H1 (cell line): Measurements from ENCODE around the gene GNG14. TPM values are rescaled to one million over a fixed set of nuclear protein-coding genes. Genes with fewer than 3 reads are reported as not detected.

Experiments used
- CTCF ChIA-PET: fragments of 300-600 bp; sonication (Branson Sonifier 250); formaldehyde crosslinking; loops from one replicate; lab custom pipeline; 2021; ENCODE audit not compliant: partially characterized antibody; lab: Charles Lee
- POLR2A ChIA-PET: fragments of 300-600 bp; sonication (Branson Sonifier 250); formaldehyde crosslinking; loops from one replicate; lab custom pipeline; 2021; ENCODE audit warnings: inconsistent platforms; ENCODE audit not compliant: partially characterized antibody; lab: Charles Lee
- DNase-seq, 2 experiments: peaks; one replicate each; pipeline versions ENCODE4 v3.0.0 to v3.0.0-alpha.2; 2010 to 2022; ENCODE audit warnings: low spot score in 2 of 2, low read depth in 1 of 2, mixed read lengths in 1 of 2
- FAIRE-seq: peaks from 2 replicates; lab custom pipeline; 2011; peaks lifted over from hg19 to GRCh38; lab: Jason Lieb, UNC
- H2AFZ ChIP-seq: 2 replicates; pipeline ENCODE4 v1.8.1; 2012; ENCODE audit warnings: low read length, inconsistent platforms
- H2AK5ac ChIP-seq: 2 replicates; pipeline ENCODE4 v1.6.1; 2013; ENCODE audit warnings: low read depth, low read length
- H2BK120ac ChIP-seq: replicated peaks from 2 replicates; pipeline ENCODE3; 2013; ENCODE audit warnings: low read depth, low read length, inconsistent platforms
- H2BK12ac ChIP-seq: 2 replicates; pipeline ENCODE4 v1.6.1; 2013; ENCODE audit warnings: low read depth, low read length
- H2BK15ac ChIP-seq: 2 replicates; pipeline ENCODE4 v1.6.1; 2013; ENCODE audit warnings: low read length
- H2BK20ac ChIP-seq: 2 replicates; pipeline ENCODE4 v1.6.1; 2013; ENCODE audit warnings: low read length
- H2BK5ac ChIP-seq: 2 replicates; pipeline ENCODE4 v1.6.1; 2013; ENCODE audit warnings: low read depth, low read length
- H3K14ac ChIP-seq: 2 replicates; pipeline ENCODE4 v1.6.1; 2013; ENCODE audit warnings: inconsistent platforms; ENCODE audit not compliant: insufficient read length
- H3K18ac ChIP-seq: 2 replicates; pipeline ENCODE4 v1.6.1; 2013; ENCODE audit warnings: low read length; ENCODE audit errors: extremely low read depth
- H3K23ac ChIP-seq: 2 replicates; pipeline ENCODE4 v1.6.1; 2013; ENCODE audit warnings: inconsistent platforms; ENCODE audit not compliant: insufficient read length
- H3K23me2 ChIP-seq: 2 replicates; pipeline ENCODE4 v1.6.1; 2013; ENCODE audit warnings: low read depth, low read length
- H3K27ac ChIP-seq: 2 replicates; pipeline ENCODE4 v1.6.1; 2011; ENCODE audit warnings: low read depth, low read length, inconsistent platforms
- H3K27me3 ChIP-seq, 4 experiments: replicated peaks in 1 of 4; 1 replicate in 1 of 4; 2 replicates in 3 of 4; pipeline versions ENCODE4 v1.6.1 to v1.8.1; 2011 to 2013; ENCODE audit warnings: low read length in 3 of 4, mild to moderate bottlenecking in 3 of 4, inconsistent platforms in 2 of 4, mixed read lengths in 2 of 4, moderate library complexity in 1 of 4; ENCODE audit not compliant: control insufficient read depth in 3 of 4, insufficient read depth in 3 of 4; ENCODE audit errors: extremely low read depth in 1 of 4
- H3K36me3 ChIP-seq, 4 experiments: 2 replicates each; pipeline versions ENCODE4 v1.6.1 to v1.8.1; 2011 to 2013; ENCODE audit warnings: mild to moderate bottlenecking in 4 of 4, low read length in 3 of 4, moderate library complexity in 2 of 4, control low read depth in 1 of 4, inconsistent platforms in 1 of 4; ENCODE audit not compliant: insufficient read depth in 4 of 4, control insufficient read depth in 2 of 4
- H3K4ac ChIP-seq: replicated peaks from 2 replicates; pipeline ENCODE3; 2013; ENCODE audit warnings: low read length, low read depth, mixed read lengths, inconsistent platforms; ENCODE audit not compliant: insufficient read length
- H3K4me1 ChIP-seq, 4 experiments: replicated peaks in 1 of 4; 1 replicate in 1 of 4; 2 replicates in 3 of 4; pipeline versions ENCODE4 v1.6.1 to v1.8.1; 2011 to 2013; ENCODE audit warnings: low read length in 3 of 4, inconsistent platforms in 2 of 4, mixed read lengths in 1 of 4; ENCODE audit not compliant: insufficient read depth in 4 of 4, control insufficient read depth in 3 of 4
- H3K4me2 ChIP-seq, 2 experiments: 2 replicates each; pipeline versions ENCODE4 v1.6.1 to v1.8.1; 2011 to 2013; ENCODE audit warnings: low read depth in 2 of 2, low read length in 2 of 2, control low read depth in 1 of 2, inconsistent platforms in 1 of 2, mild to moderate bottlenecking in 1 of 2; ENCODE audit not compliant: insufficient read depth in 1 of 2
- H3K4me3 ChIP-seq, 4 experiments: fragments of 200-600, 300-600 bp in 1 of 4; sonication (generic), shearing (Covaris generic), sonication (Bioruptor Twin) in 1 of 4; 2 replicates each; pipeline versions ENCODE4 v1.5.1 to v1.8.1; 2011 to 2016; ENCODE audit warnings: low read length in 4 of 4, low read depth in 3 of 4, control low read depth in 2 of 4, inconsistent platforms in 2 of 4, mild to moderate bottlenecking in 2 of 4, mixed read lengths in 1 of 4, moderate library complexity in 1 of 4; ENCODE audit not compliant: insufficient read depth in 2 of 4; ENCODE audit errors: extremely low read depth in 1 of 4
- H3K56ac ChIP-seq: replicated peaks from 2 replicates; pipeline ENCODE3; 2013; ENCODE audit warnings: low read depth, mild to moderate bottlenecking, mixed read lengths, low read length, inconsistent platforms; ENCODE audit not compliant: insufficient read length
- H3K79me1 ChIP-seq: 2 replicates; pipeline ENCODE4 v1.6.1; 2013; ENCODE audit warnings: low read depth, low read length, control low read depth
- H3K79me2 ChIP-seq, 2 experiments: 2 replicates each; pipeline versions ENCODE4 v1.6.1 to v1.8.1; 2012 to 2013; ENCODE audit warnings: low read length in 2 of 2, mild to moderate bottlenecking in 2 of 2, inconsistent platforms in 1 of 2; ENCODE audit not compliant: insufficient read depth in 2 of 2, control insufficient read depth in 1 of 2
- H3K9ac ChIP-seq, 4 experiments: replicated peaks in 1 of 4; 1 replicate in 1 of 4; 2 replicates in 3 of 4; pipeline versions ENCODE4 v1.6.1 to v1.8.1; 2011 to 2013; ENCODE audit warnings: low read depth in 3 of 4, low read length in 3 of 4, control low read depth in 2 of 4, mild to moderate bottlenecking in 2 of 4, moderate library complexity in 2 of 4, inconsistent platforms in 1 of 4; ENCODE audit errors: extremely low read depth in 1 of 4
- H3K9me3 ChIP-seq, 2 experiments: 2 replicates each; pipeline versions ENCODE4 v1.6.1 to v1.8.1; 2012 to 2013; ENCODE audit warnings: mild to moderate bottlenecking in 2 of 2, moderate library complexity in 2 of 2, control low read depth in 1 of 2, inconsistent platforms in 1 of 2, low read depth in 1 of 2, low read length in 1 of 2, mixed read lengths in 1 of 2; ENCODE audit not compliant: insufficient read depth in 2 of 2
- H4K20me1 ChIP-seq, 2 experiments: replicated peaks in 1 of 2; 2 replicates each; pipeline versions ENCODE3 to v1.8.1; 2011 to 2013; ENCODE audit warnings: inconsistent platforms in 2 of 2, low read length in 2 of 2, mild to moderate bottlenecking in 1 of 2; ENCODE audit not compliant: insufficient read depth in 2 of 2, control insufficient read depth in 1 of 2
- H4K5ac ChIP-seq: 2 replicates; pipeline ENCODE4 v1.6.1; 2013; ENCODE audit warnings: low read length, low read depth, mixed read lengths, inconsistent platforms; ENCODE audit not compliant: insufficient read length
- H4K8ac ChIP-seq: 2 replicates; pipeline ENCODE4 v1.8.0; 2013; ENCODE audit warnings: mild to moderate bottlenecking, moderate library complexity, low read length, inconsistent platforms; ENCODE audit not compliant: insufficient read depth; ENCODE audit errors: extremely low read depth
- H4K91ac ChIP-seq: replicated peaks from 2 replicates; pipeline ENCODE3; 2013; ENCODE audit warnings: low read length, mixed read lengths, inconsistent platforms; ENCODE audit not compliant: insufficient read length
- BACH1 ChIP-seq: IDR thresholded peaks from 2 replicates; pipeline ENCODE4 v1.6.1; 2012; ENCODE audit warnings: low read length, improper control_type of control experiment
- CTBP2 ChIP-seq: IDR thresholded peaks from 2 replicates; pipeline ENCODE4 v1.7.0; 2011; ENCODE audit warnings: borderline replicate concordance, mild to moderate bottlenecking, moderate library complexity, mixed read lengths, low read length; ENCODE audit not compliant: insufficient read depth, insufficient read length
- CTCF ChIP-seq, 3 experiments: IDR thresholded peaks; 1 replicate in 2 of 3; 2 replicates in 1 of 3; pipeline versions ENCODE4 v1.5.1 to v1.6.1; 2011; ENCODE audit warnings: low read length in 3 of 3, mild to moderate bottlenecking in 3 of 3, inconsistent platforms in 2 of 3, low read depth in 1 of 3, moderate library complexity in 1 of 3; ENCODE audit not compliant: insufficient read depth in 1 of 3; ENCODE audit errors: control extremely low read depth in 1 of 3
- GTF2F1 ChIP-seq: IDR thresholded peaks from 2 replicates; pipeline ENCODE4 v1.6.1; 2012; ENCODE audit warnings: low read depth, low read length, improper control_type of control experiment, borderline replicate concordance
- HDAC2 ChIP-seq, 2 experiments: fragments of 300-600 bp in 1 of 2; sonication (generic) in 1 of 2; IDR thresholded peaks; 2 replicates each; pipeline ENCODE4 v1.6.1; 2011 to 2012; ENCODE audit warnings: low read depth in 2 of 2, low read length in 2 of 2, mild to moderate bottlenecking in 2 of 2, moderate library complexity in 2 of 2, borderline replicate concordance in 1 of 2, inconsistent platforms in 1 of 2
- POLR2A ChIP-seq, 2 experiments: IDR thresholded peaks; 1 replicate in 1 of 2; 2 replicates in 1 of 2; pipeline ENCODE4 v1.6.1; 2011; ENCODE audit warnings: low read depth in 2 of 2, low read length in 2 of 2, mild to moderate bottlenecking in 2 of 2; ENCODE audit errors: control extremely low read depth in 1 of 2
- POLR2AphosphoS5 ChIP-seq: IDR thresholded peaks from 2 replicates; pipeline ENCODE4 v1.6.1; 2011; ENCODE audit warnings: low read depth, low read length
- RAD21 ChIP-seq, 2 experiments: IDR thresholded peaks in 1 of 2; conservative IDR thresholded peaks in 1 of 2; 2 replicates each; pipeline ENCODE4 v1.6.1; 2011; ENCODE audit warnings: low read depth in 2 of 2, low read length in 2 of 2, improper control_type of control experiment in 1 of 2, inconsistent platforms in 1 of 2, mild to moderate bottlenecking in 1 of 2, moderate library complexity in 1 of 2
- WGBS, 2 experiments: shearing (Covaris generic) in 1 of 2; methylation state at CpG; one replicate each; pipeline versions ENCODE4 v1.1.6 to v1.1.7; 2013 to 2015; ENCODE audit warnings: low lambda C conversion rate in 2 of 2, mixed read lengths in 2 of 2, inconsistent platforms in 1 of 2, low coverage in 1 of 2, missing lambda C conversion rate in 1 of 2; ENCODE audit not compliant: insufficient replicate concordance in 2 of 2, insufficient coverage in 1 of 2, insufficient read length in 1 of 2; ENCODE audit errors: extremely low coverage in 1 of 2, missing lambda C conversion rate in 1 of 2; 5-methylcytosine and 5-hydroxymethylcytosine counted together
- polyA plus RNA-seq, 7 experiments: library from polyadenylated mRNA; depleted of rRNA in 3 of 7; stranded (reverse) in 5 of 7; unstranded in 2 of 7; fragments of >200 nt in 5 of 7; fragments of 200-250 nt in 2 of 7; gene quantifications; 1 replicate in 5 of 7; 2 replicates in 1 of 7; 4 replicates in 1 of 7; pipeline versions ENCODE4 v1.2.1 to v1.2.3, GENCODE V29; 2011 to 2013; ENCODE audit warnings: missing spikeins in 2 of 7, mixed read lengths in 2 of 7
- total RNA-seq: library from RNA; stranded (reverse); fragmentation: NEBNext Ultra II Directional; extraction: Animal tissue kit (Norgen Biotek cat#: 25700); gene quantifications from 2 replicates; pipeline ENCODE4 v1.2.1, GENCODE V29; 2021

GNG14 gene
- total and polyA plus RNA-seq, 2 of the 8 experiments (the other 6 are each of a cell fraction or from before 2014, with no cell fraction given) = not detected

GRCh38 chr19:12672744-12673143, 15.1 kb upstream of the GNG14 start:
- H3K27me3 ChIP-seq = no peaks in the 10 kb centered on the region
- no peak overlapping the region for H4K91ac ChIP-seq
- H3K14ac ChIP-seq = no peak overlapping the region
- POLR2A ChIA-PET = interaction anchor here (0.6 to 3.2 kb wide), 13 partner anchors 7 to 111 kb away, joined by 3 to 19 read pairs (median 3); partner anchors contain the start of genes DHPS and FBXW9
- H3K79me2 ChIP-seq = peaks cover 0 to 16% of the 10 kb centered on the region in 2 experiments; a peak in 1 of 4 replicates
- no peak overlapping the region for H2BK15ac ChIP-seq
- H2BK120ac ChIP-seq = no peak overlapping the region
- H3K56ac ChIP-seq = no peak overlapping the region
- H3K18ac ChIP-seq = no peak overlapping the region
- H3K4me1 ChIP-seq = peaks cover 0 to 7% (median 2%) of the 10 kb centered on the region in 4 experiments; a peak in 4 of 7 replicates
- H3K9ac ChIP-seq = no peak overlapping the region
- H3K4me2 ChIP-seq = no peak overlapping the region
- H4K20me1 ChIP-seq = peaks cover 3 to 25% of the 10 kb centered on the region in 2 experiments
- no peak overlapping the region for H4K8ac ChIP-seq
- no peak overlapping the region for H2BK5ac ChIP-seq
- TF ChIP-seq CTCF (IDR thresholded peaks at IDR 0.05; ENCODE audit: control extremely low read depth in 1 of 3, insufficient read depth in 1 of 3, low read depth in 1 of 3, low read length in 3 of 3) = peak in 2 of 3 experiments; percentile 26 to 49; a peak in 2 of 4 replicates
- TF ChIP-seq CTBP2 = no peak
- peak; percentile 52; the same call in 1 of the 2 replicates for TF ChIP-seq POLR2AphosphoS5
- TF ChIP-seq RAD21 (IDR thresholded peaks at IDR 0.05 in 1 of 2, conservative IDR thresholded peaks at IDR 0.05 in 1 of 2; ENCODE audit: low read depth in 2 of 2, low read length in 2 of 2) = 0 out of 4 replicates have a peak, but pooled peaks of 1 of the 2 experiments have one; percentile 5
- TF ChIP-seq GTF2F1 = no peak
- no peak for TF ChIP-seq BACH1
- TF ChIP-seq HDAC2 (IDR thresholded peaks at IDR 0.05; ENCODE audit: borderline replicate concordance in 1 of 2, low read depth in 2 of 2, low read length in 2 of 2) = no peak
- TF ChIP-seq POLR2A (IDR thresholded peaks at IDR 0.05; ENCODE audit: control extremely low read depth in 1 of 2, low read depth in 2 of 2, low read length in 2 of 2) = peak in 1 of 2 experiments; percentile 55; a peak in 1 of 3 replicates
- H3K36me3 ChIP-seq = peaks cover 22 to 41% (median 34%) of the 10 kb centered on the region in 4 experiments
- H2BK12ac ChIP-seq = no peak overlapping the region
- peaks cover 4% of the 10 kb centered on the region; the same call in 1 of the 2 replicates for H3K79me1 ChIP-seq
- no peak overlapping the region for H3K23ac ChIP-seq
- no peak overlapping the region for H4K5ac ChIP-seq
- H3K23me2 ChIP-seq = peaks cover 12% of the 10 kb centered on the region
- H2BK20ac ChIP-seq = no peak overlapping the region
- DNase-seq (no peak), FAIRE-seq (no peak)
- H2AK5ac ChIP-seq = no peak overlapping the region
- 89% methylated on average over 10 of the region's 10 CpGs; no CpG with 5 or more reads in 1 of the 2 experiments for WGBS, 2 experiments
- CTCF ChIA-PET = interaction anchor here (0.5 to 3.1 kb wide), 29 partner anchors 8 to 790 kb away, joined by 3 to 14 read pairs (median 4); partner anchors contain the start of genes GNG14 and ZNF564
- H3K4me3 ChIP-seq = no peak overlapping the region
- no peak overlapping the region for H3K27ac ChIP-seq
- no peak overlapping the region for H3K4ac ChIP-seq
- H3K9me3 ChIP-seq = no peaks in the 10 kb centered on the region
- no peak overlapping the region for H2AFZ ChIP-seq
